MCF 10A (cell line): ENCODE results near the gene NRG3. TPM values are rescaled to one million over a fixed set of nuclear protein-coding genes. Genes with fewer than 3 reads are reported as not detected.

Experiments
- BruUV-seq: library from RNA; stranded (reverse); fragments of 400-500 nt; replicated peaks from 2 replicates; lab custom pipeline; 2021; lab: Mats Ljungman, UMichigan
- CTCF ChIA-PET: fragments of 300-600 bp; sonication (Branson Sonifier 250); formaldehyde crosslinking; extraction: SDS; loops from one replicate; lab custom pipeline; 2021; ENCODE audit warnings: antibody characterized with exemption, inconsistent platforms; lab: Yijun Ruan, JAX
- POLR2A ChIA-PET: fragments of 300-600, 350-650 bp; sonication (Branson Sonifier 250); formaldehyde crosslinking; extraction: SDS; loops from one replicate; lab custom pipeline; 2020; ENCODE audit warnings: antibody characterized with exemption, inconsistent platforms; lab: Yijun Ruan, JAX
- DNase-seq: peaks from one replicate; pipeline ENCODE4 v3.0.0-alpha.2; 2018; ENCODE audit not compliant: unreplicated experiment
- H3K27ac Mint-ChIP-seq: one replicate; pipeline ENCODE4 v1.8.0; 2022; ENCODE audit warnings: mild to moderate bottlenecking, low read depth, mixed read lengths; ENCODE audit not compliant: unreplicated experiment
- H3K27me3 Mint-ChIP-seq: one replicate; pipeline ENCODE4 v1.8.0; 2022; ENCODE audit warnings: mixed read lengths; ENCODE audit not compliant: insufficient read depth, unreplicated experiment
- H3K36me3 Mint-ChIP-seq: one replicate; pipeline ENCODE4 v1.8.0; 2022; ENCODE audit warnings: mild to moderate bottlenecking, moderate library complexity, mixed read lengths; ENCODE audit not compliant: insufficient read depth, unreplicated experiment
- H3K4me1 Mint-ChIP-seq: one replicate; pipeline ENCODE4 v1.8.0; 2022; ENCODE audit warnings: mixed read lengths; ENCODE audit not compliant: insufficient read depth, unreplicated experiment
- H3K4me3 Mint-ChIP-seq: one replicate; pipeline ENCODE4 v1.8.0; 2022; ENCODE audit warnings: mild to moderate bottlenecking, moderate library complexity, mixed read lengths; ENCODE audit not compliant: unreplicated experiment
- H3K9me3 Mint-ChIP-seq: one replicate; pipeline ENCODE4 v1.8.0; 2022; ENCODE audit warnings: mixed read lengths; ENCODE audit not compliant: unreplicated experiment
- CTCF ChIP-seq: fragments of 200-600 bp; IDR thresholded peaks from one replicate; pipeline ENCODE4 v1.8.0; 2022; ENCODE audit warnings: antibody characterized with exemption, mild to moderate bottlenecking; ENCODE audit not compliant: unreplicated experiment
- intact Hi-C: fragments of 100-400 bp; cut with micrococcal nuclease; formaldehyde crosslinking; loops from 2 replicates; pipeline ENCODE4 v1.14.1; 2022
- total RNA-seq: library from RNA; stranded (reverse); gene quantifications from 2 replicates; pipeline ENCODE4 v1.2.3, GENCODE V29; 2022

NRG3 gene
- total RNA-seq, 1 experiment from 2014 or later, result not detected

GRCh38 chr10:82737549-82737948, 862.6 kb downstream of the NRG3 start:
- H3K4me3 Mint-ChIP-seq, result no peak overlapping the region
- BruUV-seq, result no TSS peak
- peaks cover 6% of the 10 kb centered on the region for H3K36me3 Mint-ChIP-seq
- no peaks in the 10 kb centered on the region for H3K4me1 Mint-ChIP-seq
- ChIA-PET CTCF (no interaction called here), POLR2A (interaction anchor here (0.8 to 1.2 kb wide), 2 partner anchors 50 to 588 kb away, joined by 3 read pairs; no protein-coding TSS in a partner anchor)
- H3K27me3 Mint-ChIP-seq, result no peaks in the 10 kb centered on the region
- H3K9me3 Mint-ChIP-seq, result no peaks in the 10 kb centered on the region
- DNase-seq, result no peak
- intact Hi-C loops, result no loop called here
- no peak for TF ChIP-seq CTCF
- no peak overlapping the region for H3K27ac Mint-ChIP-seq

GRCh38 chr10:82738592-82738991, 863.6 kb downstream of the NRG3 start:
- no TSS peak for BruUV-seq
- no peak for DNase-seq
- TF ChIP-seq CTCF, result no peak
- no peaks in the 10 kb centered on the region for H3K27me3 Mint-ChIP-seq
- peaks cover 3% of the 10 kb centered on the region for H3K36me3 Mint-ChIP-seq
- POLR2A ChIA-PET, result interaction anchor here (1.2 to 1.3 kb wide), 2 partner anchors 13 to 51 kb away, joined by 3 read pairs; no protein-coding TSS in a partner anchor
- H3K4me3 Mint-ChIP-seq, result no peak overlapping the region
- CTCF ChIA-PET, result no interaction called here
- intact Hi-C loops, result no loop called here
- H3K9me3 Mint-ChIP-seq, result no peaks in the 10 kb centered on the region
- H3K4me1 Mint-ChIP-seq, result no peaks in the 10 kb centered on the region
- H3K27ac Mint-ChIP-seq, result no peak overlapping the region

GRCh38 chr10:82742478-82742877, 867.5 kb downstream of the NRG3 start:
- Mint-ChIP-seq H3K4me3 (no peak overlapping the region), H3K4me1 (no peaks in the 10 kb centered on the region), H3K27me3 (no peaks in the 10 kb centered on the region), H3K27ac (no peak overlapping the region), H3K9me3 (no peaks in the 10 kb centered on the region), H3K36me3 (no peaks in the 10 kb centered on the region)
- DNase-seq, result peak; percentile 69
- BruUV-seq, result no TSS peak
- POLR2A ChIA-PET, result no interaction called here
- intact Hi-C loops, result no loop called here
- CTCF ChIA-PET, result interaction anchor here (0.8 kb wide), 1 partner anchor 10 kb away, joined by 3 read pairs; no protein-coding TSS in a partner anchor
- no peak for TF ChIP-seq CTCF

- ChIA-PET POLR2A (no interaction called here), CTCF (interaction anchor here (0.8 kb wide), 1 partner anchor 10 kb away, joined by 3 read pairs; no protein-coding TSS in a partner anchor)
- TF ChIP-seq CTCF, result no peak
- no TSS peak for BruUV-seq
- no peaks in the 10 kb centered on the region for H3K4me1 Mint-ChIP-seq
- no peak overlapping the region for H3K27ac Mint-ChIP-seq
- H3K9me3 Mint-ChIP-seq, result no peaks in the 10 kb centered on the region
- H3K27me3 Mint-ChIP-seq, result no peaks in the 10 kb centered on the region
- no peak for DNase-seq
- H3K4me3 Mint-ChIP-seq, result no peak overlapping the region
- intact Hi-C loops, result no loop called here
- H3K36me3 Mint-ChIP-seq, result no peaks in the 10 kb centered on the region
These were observed 867.9 kb downstream of the NRG3 start for GRCh38 chr10:82742898-82743297.
